ENCODE data around the gene RGS10.
"Not testable (repeated sequence)": the region's sequence is repeated elsewhere in the genome, so short reads cannot be mapped to it uniquely, and the experiment has no call there.

RGS10 gene

GRCh38 chr10:119478811-119479341 lies 63.6 kb downstream of the RGS10 start:
- Mint-ChIP-seq H3K27ac (no peak overlapping the region), H3K9me3 (no peaks in the 10 kb centered on the region), H3K4me3 (peak overlapping the region; percentile 25), H3K4me1 (peaks cover 28% of the 10 kb centered on the region), H3K36me3 (peaks cover 6% of the 10 kb centered on the region)
- ATAC-seq (no peak), DNase-seq (ENCODE audit: low spot score in 2 of 2) (no peak)

- peaks cover 6% of the 10 kb centered on the region for H3K36me3 Mint-ChIP-seq
- ATAC-seq (peak; percentile 95), DNase-seq (ENCODE audit: low spot score in 2 of 2) (peak in 1 of 2 donors; percentile 8)
- H3K4me1 Mint-ChIP-seq: peaks cover 28% of the 10 kb centered on the region
- no peaks in the 10 kb centered on the region for H3K9me3 Mint-ChIP-seq
- H3K4me3 Mint-ChIP-seq: peak overlapping the region; percentile 25
- H3K27ac Mint-ChIP-seq: peak overlapping the region; percentile 50
Measured at GRCh38 chr10:119478111-119478802, 64.3 kb downstream of the RGS10 start.

- DNase-seq (ENCODE audit: low spot score in 2 of 2) (no peak), ATAC-seq (peak; percentile 72)
- H3K4me1 Mint-ChIP-seq: peaks cover 28% of the 10 kb centered on the region
- H3K9me3 Mint-ChIP-seq: no peaks in the 10 kb centered on the region
- peak overlapping the region; percentile 50 for H3K27ac Mint-ChIP-seq
- peaks cover 6% of the 10 kb centered on the region for H3K36me3 Mint-ChIP-seq
- peak overlapping the region; percentile 25 for H3K4me3 Mint-ChIP-seq
Measured at GRCh38 chr10:119477444-119477843, 65.1 kb downstream of the RGS10 start.

GRCh38 chr10:119474606-119475005 lies 67.9 kb downstream of the RGS10 start:
- H3K36me3 Mint-ChIP-seq: no peaks in the 10 kb centered on the region
- H3K27ac Mint-ChIP-seq: no peak overlapping the region
- H3K9me3 Mint-ChIP-seq: no peaks in the 10 kb centered on the region
- no peak overlapping the region for H3K4me3 Mint-ChIP-seq
- H3K4me1 Mint-ChIP-seq: peaks cover 27% of the 10 kb centered on the region
- ATAC-seq (no peak), DNase-seq (ENCODE audit: low spot score in 2 of 2) (no peak)

GRCh38 chr10:119473771-119474170 lies 68.7 kb downstream of the RGS10 start:
- H3K36me3 Mint-ChIP-seq: no peaks in the 10 kb centered on the region
- ATAC-seq: no peak
- H3K9me3 Mint-ChIP-seq: no peaks in the 10 kb centered on the region
- no peak overlapping the region for H3K4me3 Mint-ChIP-seq
- peaks cover 18% of the 10 kb centered on the region for H3K4me1 Mint-ChIP-seq
- no peak overlapping the region for H3K27ac Mint-ChIP-seq
- DNase-seq (ENCODE audit: low spot score in 2 of 2): no peak

GRCh38 chr10:119470920-119471702 lies 71.4 kb downstream of the RGS10 start:
- H3K9me3 Mint-ChIP-seq: no peaks in the 10 kb centered on the region
- peaks cover 6% of the 10 kb centered on the region for H3K36me3 Mint-ChIP-seq
- H3K4me1 Mint-ChIP-seq: peaks cover 11% of the 10 kb centered on the region
- H3K27ac Mint-ChIP-seq: no peak overlapping the region
- DNase-seq (ENCODE audit: low spot score in 2 of 2): no peak
- H3K4me3 Mint-ChIP-seq: no peak overlapping the region
- no peak for ATAC-seq

- H3K27ac Mint-ChIP-seq: no peak overlapping the region
- no peak for DNase-seq (ENCODE audit: low spot score in 2 of 2)
- no peak overlapping the region for H3K4me3 Mint-ChIP-seq
- H3K9me3 Mint-ChIP-seq: no peaks in the 10 kb centered on the region
- ATAC-seq: no peak
- H3K36me3 Mint-ChIP-seq: peaks cover 6% of the 10 kb centered on the region
- H3K4me1 Mint-ChIP-seq: peaks cover 19% of the 10 kb centered on the region
Measured at GRCh38 chr10:119469846-119470245, 72.7 kb downstream of the RGS10 start.

GRCh38 chr10:119469325-119469707 lies 73.2 kb downstream of the RGS10 start:
- ATAC-seq: no peak
- no peaks in the 10 kb centered on the region for H3K9me3 Mint-ChIP-seq
- H3K27ac Mint-ChIP-seq: no peak overlapping the region
- DNase-seq (ENCODE audit: low spot score in 2 of 2): no peak
- H3K36me3 Mint-ChIP-seq: peaks cover 6% of the 10 kb centered on the region
- peaks cover 19% of the 10 kb centered on the region for H3K4me1 Mint-ChIP-seq
- no peak overlapping the region for H3K4me3 Mint-ChIP-seq

- Mint-ChIP-seq H3K4me3 (no peak overlapping the region), H3K9me3 (no peaks in the 10 kb centered on the region), H3K27ac (no peak overlapping the region), H3K4me1 (peaks cover 19% of the 10 kb centered on the region), H3K36me3 (peaks cover 6% of the 10 kb centered on the region)
- DNase-seq (ENCODE audit: low spot score in 2 of 2): no peak
- ATAC-seq: no peak
Measured at GRCh38 chr10:119468542-119469324, 73.8 kb downstream of the RGS10 start.

GRCh38 chr10:119466655-119467054 lies 75.9 kb downstream of the RGS10 start:
- Mint-ChIP-seq H3K27ac (no peak overlapping the region), H3K36me3 (peaks cover 6% of the 10 kb centered on the region), H3K4me3 (no peak overlapping the region), H3K9me3 (peaks cover 4% of the 10 kb centered on the region), H3K4me1 (peaks cover 19% of the 10 kb centered on the region)
- peak; percentile 98 for ATAC-seq
- DNase-seq (ENCODE audit: low spot score in 2 of 2): peak; percentile 29 to 58

GRCh38 chr10:119466076-119466475 lies 76.4 kb downstream of the RGS10 start:
- Mint-ChIP-seq H3K27ac (no peak overlapping the region), H3K9me3 (peaks cover 4% of the 10 kb centered on the region), H3K4me3 (no peak overlapping the region), H3K36me3 (peaks cover 6% of the 10 kb centered on the region), H3K4me1 (peaks cover 19% of the 10 kb centered on the region)
- DNase-seq (ENCODE audit: low spot score in 2 of 2) (no peak), ATAC-seq (no peak)

- H3K27ac Mint-ChIP-seq: no peak overlapping the region
Measured at GRCh38 chr10:119465085-119465484, 77.4 kb downstream of the RGS10 start.

GRCh38 chr10:119463195-119463594 lies 79.3 kb downstream of the RGS10 start:
- not testable (repeated sequence) for ATAC-seq; H3K36me3 Mint-ChIP-seq; DNase-seq (ENCODE audit: low spot score in 2 of 2); H3K27ac Mint-ChIP-seq; H3K4me3 Mint-ChIP-seq; H3K9me3 Mint-ChIP-seq
- peaks cover 19% of the 10 kb centered on the region for H3K4me1 Mint-ChIP-seq

More at GRCh38 chr10:119465085-119465484, 77.4 kb downstream of the RGS10 start:
- DNase-seq (ENCODE audit: low spot score in 2 of 2): no peak
- no peak for ATAC-seq
- H3K36me3 Mint-ChIP-seq: peaks cover 6% of the 10 kb centered on the region
- H3K4me1 Mint-ChIP-seq: peaks cover 19% of the 10 kb centered on the region
- H3K4me3 Mint-ChIP-seq: no peak overlapping the region
- peaks cover 4% of the 10 kb centered on the region for H3K9me3 Mint-ChIP-seq

- Mint-ChIP-seq H3K4me1 (peaks cover 19% of the 10 kb centered on the region), H3K27ac (no peak overlapping the region), H3K9me3 (peaks cover 4% of the 10 kb centered on the region), H3K4me3 (no peak overlapping the region), H3K36me3 (peaks cover 6% of the 10 kb centered on the region)
- no peak for DNase-seq (ENCODE audit: low spot score in 2 of 2)
- ATAC-seq: no peak
Measured at GRCh38 chr10:119462773-119463172, 79.7 kb downstream of the RGS10 start.

- peaks cover 3% of the 10 kb centered on the region for H3K36me3 Mint-ChIP-seq
- H3K27ac Mint-ChIP-seq: no peak overlapping the region
- H3K4me1 Mint-ChIP-seq: peaks cover 16% of the 10 kb centered on the region
- ATAC-seq (no peak), DNase-seq (ENCODE audit: low spot score in 2 of 2) (no peak)
- peaks cover 4% of the 10 kb centered on the region for H3K9me3 Mint-ChIP-seq
- H3K4me3 Mint-ChIP-seq: no peak overlapping the region
Measured at GRCh38 chr10:119461923-119462322, 80.6 kb downstream of the RGS10 start.
